Glomerular visceral epithelial cell (primary cell): ENCODE measurements around the gene CALD1.

ENCODE experiments used
- DNase-seq: peaks from one replicate; pipeline ENCODE4 v3.0.0-alpha.2; 2016; ENCODE audit errors: extremely low spot score

CALD1 gene

GRCh38 chr7:134761266-134761665 is 18.2 kb upstream of the CALD1 start:
- DNase-seq: no peak

- DNase-seq: no peak
Measured at GRCh38 chr7:134763960-134764359, 15.5 kb upstream of the CALD1 start.

- no peak for DNase-seq
Measured at GRCh38 chr7:134764365-134764764, 15.1 kb upstream of the CALD1 start.

- no peak for DNase-seq
Measured at GRCh38 chr7:134766779-134767519, 12.5 kb upstream of the CALD1 start.

GRCh38 chr7:134767520-134768168 is 11.8 kb upstream of the CALD1 start:
- DNase-seq: no peak

GRCh38 chr7:134768243-134768642 is 11.2 kb upstream of the CALD1 start:
- no peak for DNase-seq

- no peak for DNase-seq
Measured at GRCh38 chr7:134770676-134771075, 8.8 kb upstream of the CALD1 start.

GRCh38 chr7:134771111-134771510 is 8.3 kb upstream of the CALD1 start:
- no peak for DNase-seq

- DNase-seq: no peak
Measured at GRCh38 chr7:134771889-134772288, 7.5 kb upstream of the CALD1 start.

GRCh38 chr7:134772401-134772800 is 7.0 kb upstream of the CALD1 start:
- DNase-seq: no peak

- no peak for DNase-seq
Measured at GRCh38 chr7:134773164-134773563, 6.3 kb upstream of the CALD1 start.

GRCh38 chr7:134774119-134774518 is 5.3 kb upstream of the CALD1 start:
- no peak for DNase-seq

- no peak for DNase-seq
Measured at GRCh38 chr7:134777470-134777869, 2.0 kb upstream of the CALD1 start.

GRCh38 chr7:134777908-134778580 is 1.4 kb upstream of the CALD1 start:
- DNase-seq: no peak

- DNase-seq: no peak
Measured at GRCh38 chr7:134779741-134780065, 269 bp downstream of the CALD1 start.

GRCh38 chr7:134780166-134780828 is 863 bp downstream of the CALD1 start:
- no peak for DNase-seq

- DNase-seq: no peak
Measured at GRCh38 chr7:134781171-134781570, 1.7 kb downstream of the CALD1 start.

- DNase-seq: no peak
Measured at GRCh38 chr7:134782121-134782623, 2.7 kb downstream of the CALD1 start.

- no peak for DNase-seq
Measured at GRCh38 chr7:134783294-134784069, 4.0 kb downstream of the CALD1 start.

GRCh38 chr7:134784251-134785049 is 5.0 kb downstream of the CALD1 start:
- DNase-seq: no peak

- DNase-seq: no peak
Measured at GRCh38 chr7:134785842-134786241, 6.4 kb downstream of the CALD1 start.
